GM18517 (cell line): Measurements from ENCODE around the gene STRADA.

Experiments
- ATAC-seq: cut with Tn5 transposase; IDR thresholded peaks from one replicate; pipeline ENCODE4 v1.9.1; 2021; ENCODE audit warnings: mild to moderate bottlenecking, moderate library complexity; ENCODE audit not compliant: unreplicated experiment

Gene STRADA

DNA sequence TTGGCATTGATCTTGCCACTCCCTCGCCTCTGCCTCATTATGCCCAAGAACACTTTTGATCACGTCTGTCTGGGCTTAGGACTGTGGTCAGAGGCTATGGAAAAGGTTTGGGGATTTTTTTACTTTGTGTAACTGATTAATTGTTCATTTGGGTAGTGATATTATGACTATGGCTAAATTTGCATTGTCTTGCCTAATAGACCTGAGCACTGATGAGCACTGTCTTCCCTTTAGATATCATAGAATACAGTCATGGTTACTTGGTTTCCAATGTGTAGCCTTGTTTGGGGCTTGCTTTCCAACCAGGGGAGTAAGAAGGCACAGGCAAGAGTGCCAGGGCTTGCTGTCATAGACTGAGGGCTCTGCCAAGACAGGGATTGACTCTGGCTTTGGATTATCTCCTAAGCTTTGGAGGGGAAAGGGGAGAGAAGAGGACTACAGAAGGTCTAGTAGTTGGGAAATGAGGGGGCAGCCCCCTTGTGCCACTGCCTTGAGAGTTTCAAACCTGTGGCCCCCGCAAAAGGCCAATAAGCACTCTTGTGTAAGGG is 55.4 kb downstream of the STRADA start:
- ATAC-seq, result no peak

DNA sequence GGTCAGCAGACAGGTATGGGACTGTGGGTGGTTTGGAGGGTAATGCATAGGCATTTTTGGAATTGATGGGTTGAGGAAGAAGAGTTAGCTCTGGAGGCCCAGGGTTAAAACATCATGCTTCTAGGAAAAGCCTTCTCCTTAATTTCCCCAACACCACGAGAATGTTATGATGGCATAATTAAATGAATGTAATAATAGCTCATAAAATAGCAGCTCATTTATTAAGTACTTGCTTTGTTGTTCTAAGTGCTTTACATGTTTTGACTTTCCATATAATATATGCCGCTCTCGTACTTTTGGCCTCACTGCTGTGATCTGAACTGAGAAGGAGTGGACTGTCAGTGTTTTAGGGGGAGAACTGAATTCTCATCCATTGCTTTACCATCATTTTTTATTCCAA is 56.0 kb downstream of the STRADA start:
- no peak for ATAC-seq

DNA sequence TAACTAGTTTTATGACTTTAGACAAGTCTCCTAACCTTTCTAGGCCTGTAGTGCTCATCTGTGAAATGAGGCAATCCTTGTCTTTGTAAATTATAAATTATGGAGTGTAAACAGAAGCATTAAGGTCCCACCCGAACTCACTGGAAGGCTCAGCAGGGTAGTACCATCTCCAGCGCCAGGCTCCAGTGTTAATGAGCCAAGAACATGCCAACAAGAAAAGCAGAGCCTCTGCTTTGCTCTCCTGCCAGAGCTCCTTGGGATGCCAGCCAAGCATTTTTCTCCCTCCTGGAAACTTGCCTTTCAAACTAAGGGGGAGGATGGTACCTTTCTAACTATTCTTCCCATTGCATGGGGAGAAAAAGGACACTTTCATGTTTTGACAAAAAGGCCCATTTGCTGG is 56.6 kb downstream of the STRADA start:
- ATAC-seq, result no peak

- no peak for ATAC-seq
Measured at GRCh38 chr17:63682981-63683380, 58.6 kb downstream of the STRADA start.

DNA sequence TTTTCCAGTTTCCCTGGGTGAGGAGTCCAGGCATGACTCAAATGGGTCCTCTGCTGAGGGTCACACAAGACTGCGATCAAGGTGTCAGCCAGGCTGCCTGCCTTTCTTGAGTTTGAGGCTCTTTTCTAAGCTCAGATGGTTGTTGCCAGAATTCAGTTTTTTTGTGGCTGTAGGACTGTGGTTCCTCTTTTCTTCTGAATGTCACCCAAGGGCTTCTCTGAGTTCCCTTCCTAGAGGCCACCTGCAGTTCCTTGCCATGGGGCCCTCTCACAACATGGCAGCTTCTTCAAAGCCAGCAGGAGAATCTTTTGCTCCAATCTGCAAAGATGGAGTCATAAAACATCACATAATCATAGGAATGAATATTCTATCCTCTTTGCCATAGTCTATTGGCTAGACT is 59.2 kb downstream of the STRADA start:
- no peak for ATAC-seq

- no peak for ATAC-seq
Measured at GRCh38 chr17:63681530-63681929, 60.1 kb downstream of the STRADA start.

GRCh38 chr17:63680700-63681099 is 60.9 kb downstream of the STRADA start:
- ATAC-seq, result no peak

DNA sequence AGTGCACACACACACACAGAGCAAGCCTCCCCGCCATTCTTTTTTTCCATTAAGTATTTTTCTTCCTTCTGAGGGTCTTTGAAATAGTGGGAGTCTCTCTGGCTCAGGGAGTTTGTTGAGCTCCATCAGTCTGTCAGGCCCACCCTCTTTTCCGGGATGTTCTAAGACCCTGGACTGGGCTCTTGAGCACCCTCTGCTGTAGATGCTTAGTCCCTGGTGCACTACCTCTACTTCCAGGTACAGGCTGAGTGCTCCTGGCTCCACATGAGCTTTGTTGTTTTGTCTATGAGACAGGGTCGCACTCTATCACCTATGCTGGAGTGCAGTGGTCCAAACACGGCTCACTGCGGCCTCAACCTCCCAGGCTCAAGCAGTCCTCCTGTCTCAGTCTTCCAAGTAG is 62.4 kb downstream of the STRADA start:
- no peak for ATAC-seq

GRCh38 chr17:63676584-63676983 is 65.0 kb downstream of the STRADA start:
- ATAC-seq, result no peak

DNA sequence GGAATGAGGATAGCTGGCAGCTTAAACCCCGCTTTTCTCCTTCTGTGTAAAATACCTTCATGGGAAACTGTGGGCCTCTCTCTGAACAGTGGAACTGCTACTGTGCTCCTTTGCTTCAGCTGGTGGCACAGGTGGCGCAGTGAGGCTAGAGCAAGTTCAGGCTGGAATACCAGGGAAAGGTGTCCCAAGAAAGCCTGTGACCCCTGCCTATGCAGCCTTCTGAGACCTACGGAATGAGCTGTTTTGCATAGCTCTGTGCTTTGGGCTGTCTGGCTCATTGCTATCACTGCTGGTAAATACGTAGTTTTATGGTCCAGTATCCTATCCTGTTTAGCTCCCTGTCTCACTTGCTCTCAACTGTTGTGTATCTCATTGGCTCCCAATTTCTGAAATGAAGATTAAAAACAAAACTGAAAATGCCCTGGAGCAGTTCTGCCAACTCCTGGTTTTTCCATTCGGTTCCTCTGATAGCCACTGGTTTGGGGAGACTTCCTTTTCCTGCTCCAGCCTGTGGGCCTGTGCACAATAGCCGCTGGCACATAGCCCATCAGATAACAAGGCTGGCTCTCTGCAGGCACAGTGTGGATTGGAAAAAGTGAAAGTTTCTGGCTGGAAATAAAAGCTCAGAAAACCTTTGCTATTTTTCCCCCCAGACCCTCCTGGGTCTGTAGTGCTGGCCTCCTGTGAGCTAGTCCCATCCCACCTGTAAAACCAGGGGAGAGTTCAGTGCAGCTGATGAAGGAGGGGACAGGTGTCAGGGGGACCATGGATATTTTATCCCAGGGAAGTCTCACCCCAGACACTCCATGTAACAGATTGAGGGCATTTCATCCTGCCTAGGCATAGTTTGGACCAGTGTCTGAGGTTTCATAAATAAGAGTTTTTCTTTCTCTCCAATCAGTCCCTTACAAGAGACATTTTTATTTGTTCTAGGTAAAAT is 65.7 kb downstream of the STRADA start:
- no peak for ATAC-seq

DNA sequence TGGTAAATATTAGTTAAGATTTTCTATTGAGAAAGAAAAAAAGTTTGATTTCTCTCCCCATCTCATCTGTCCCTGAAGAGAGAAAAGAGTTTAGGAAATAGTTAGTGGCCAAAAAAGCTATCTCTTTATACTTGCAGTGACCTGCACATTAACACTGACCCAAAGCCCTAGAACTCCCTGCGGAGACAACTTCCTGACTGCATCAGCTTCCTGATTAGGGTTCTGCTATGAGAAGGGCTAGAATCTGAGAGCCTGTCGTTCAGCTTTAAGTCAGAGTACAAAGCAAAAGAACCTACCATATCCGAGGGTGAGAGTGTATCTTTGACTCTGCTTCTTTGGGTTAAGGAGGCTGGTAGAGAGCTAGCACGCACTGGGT is 66.4 kb downstream of the STRADA start:
- no peak for ATAC-seq

GRCh38 chr17:63672856-63673255 is 68.7 kb downstream of the STRADA start:
- ATAC-seq, result no peak

- no peak for ATAC-seq
Measured at GRCh38 chr17:63665527-63666214, 75.9 kb downstream of the STRADA start.

DNA sequence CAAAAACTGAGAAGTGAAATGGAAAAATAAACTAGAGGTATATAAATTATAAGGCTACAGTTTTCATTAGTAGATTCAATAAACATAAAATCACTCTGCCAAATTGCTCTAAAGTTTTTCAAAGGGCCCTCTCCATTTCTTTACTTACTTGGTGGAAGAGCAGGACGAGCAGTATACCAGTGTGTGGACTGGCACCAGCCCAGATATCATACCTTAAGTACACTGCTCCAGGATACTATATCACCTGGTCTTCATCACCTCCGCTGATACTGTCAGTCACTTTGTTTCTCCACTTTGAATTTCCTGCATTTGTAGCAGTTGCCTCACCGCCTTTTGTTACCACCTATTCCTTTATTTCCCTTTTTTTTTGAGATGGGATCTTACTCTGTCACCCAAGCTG is 81.7 kb downstream of the STRADA start:
- no peak for ATAC-seq

GRCh38 chr17:63658366-63658765 is 83.2 kb downstream of the STRADA start:
- ATAC-seq, result no peak

GRCh38 chr17:63657786-63658185 is 83.8 kb downstream of the STRADA start:
- no peak for ATAC-seq

- no peak for ATAC-seq
Measured at GRCh38 chr17:63653050-63653449, 88.5 kb downstream of the STRADA start.
